NB4 (cell line): Measurements from ENCODE around the gene CSAD.

Source experiments
- POLR2A ChIP-seq: IDR thresholded peaks from 2 replicates; pipeline ENCODE4 v1.6.1; 2011; ENCODE audit warnings: mild to moderate bottlenecking; ENCODE audit not compliant: insufficient read length; ENCODE audit errors: extremely low read depth
- TF ChIP-seq, protein P1 (sequence below): IDR thresholded peaks from one replicate; pipeline ENCODE4 v1.5.1; 2012; ENCODE audit warnings: low read depth, low read length
- TF ChIP-seq, protein P2 (sequence below): IDR thresholded peaks from 2 replicates; pipeline ENCODE4 v1.6.1; 2011; ENCODE audit warnings: low read depth, low read length

DNA sequence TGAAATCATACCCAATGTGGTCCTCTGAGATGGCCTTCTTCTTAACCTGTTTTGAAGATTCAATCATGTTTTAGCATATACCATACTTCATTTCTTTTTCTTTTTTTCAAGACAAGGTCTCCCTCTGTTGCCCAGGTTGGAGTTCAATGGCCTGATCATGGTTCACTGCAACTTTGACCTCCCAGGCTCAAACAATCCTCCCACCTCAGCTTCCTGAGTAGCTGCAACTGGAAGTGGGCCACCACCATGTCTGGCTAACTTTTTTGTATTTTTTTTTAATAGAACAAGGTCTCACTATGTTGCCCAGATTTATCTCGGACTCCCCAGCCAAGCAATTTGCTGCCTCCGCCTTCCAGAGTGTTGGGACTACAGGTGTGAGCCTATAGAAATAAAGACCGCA, 47.0 kb downstream of the CSAD start:
- TF ChIP-seq, protein P1, sequence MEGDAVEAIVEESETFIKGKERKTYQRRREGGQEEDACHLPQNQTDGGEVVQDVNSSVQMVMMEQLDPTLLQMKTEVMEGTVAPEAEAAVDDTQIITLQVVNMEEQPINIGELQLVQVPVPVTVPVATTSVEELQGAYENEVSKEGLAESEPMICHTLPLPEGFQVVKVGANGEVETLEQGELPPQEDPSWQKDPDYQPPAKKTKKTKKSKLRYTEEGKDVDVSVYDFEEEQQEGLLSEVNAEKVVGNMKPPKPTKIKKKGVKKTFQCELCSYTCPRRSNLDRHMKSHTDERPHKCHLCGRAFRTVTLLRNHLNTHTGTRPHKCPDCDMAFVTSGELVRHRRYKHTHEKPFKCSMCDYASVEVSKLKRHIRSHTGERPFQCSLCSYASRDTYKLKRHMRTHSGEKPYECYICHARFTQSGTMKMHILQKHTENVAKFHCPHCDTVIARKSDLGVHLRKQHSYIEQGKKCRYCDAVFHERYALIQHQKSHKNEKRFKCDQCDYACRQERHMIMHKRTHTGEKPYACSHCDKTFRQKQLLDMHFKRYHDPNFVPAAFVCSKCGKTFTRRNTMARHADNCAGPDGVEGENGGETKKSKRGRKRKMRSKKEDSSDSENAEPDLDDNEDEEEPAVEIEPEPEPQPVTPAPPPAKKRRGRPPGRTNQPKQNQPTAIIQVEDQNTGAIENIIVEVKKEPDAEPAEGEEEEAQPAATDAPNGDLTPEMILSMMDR: no peak
- TF ChIP-seq, protein P2, sequence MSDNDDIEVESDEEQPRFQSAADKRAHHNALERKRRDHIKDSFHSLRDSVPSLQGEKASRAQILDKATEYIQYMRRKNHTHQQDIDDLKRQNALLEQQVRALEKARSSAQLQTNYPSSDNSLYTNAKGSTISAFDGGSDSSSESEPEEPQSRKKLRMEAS: no peak
- TF ChIP-seq POLR2A: no peak
